Erythroblast (primary cell): ENCODE data around the gene ARID3B.
"Not testable (repeated sequence)": the region's sequence is repeated elsewhere in the genome, so short reads cannot be mapped to it uniquely, and the experiment has no call there.

Source experiments
- DNase-seq, 2 experiments: peaks; one replicate each; lab custom pipeline; 2025; lab: John Stamatoyannopoulos, UW
- GATA1 ChIP-seq: IDR thresholded peaks from 2 replicates; pipeline ENCODE4 v1.6.1; 2011; ENCODE audit warnings: low read depth, mild to moderate bottlenecking, control low read depth, low read length, moderate library complexity
- POLR2A ChIP-seq: IDR thresholded peaks from 2 replicates; pipeline ENCODE4 v1.6.1; 2011; ENCODE audit warnings: mild to moderate bottlenecking, low read length

The ARID3B gene

GRCh38 chr15:74619916-74620635 lies 79.1 kb downstream of the ARID3B start:
- no peak for DNase-seq
- TF ChIP-seq POLR2A, result no peak
- TF ChIP-seq GATA1, result no peak

- TF ChIP-seq GATA1 (no peak), POLR2A (peak; percentile 28)
- DNase-seq, result peak; percentile 84 to 88
Measured at GRCh38 chr15:74620636-74621545, 79.9 kb downstream of the ARID3B start.

- no peak for DNase-seq
- TF ChIP-seq POLR2A (no peak), GATA1 (no peak)
Measured at GRCh38 chr15:74621546-74621920, 80.5 kb downstream of the ARID3B start.

GRCh38 chr15:74621936-74622335 lies 80.9 kb downstream of the ARID3B start:
- no peak for TF ChIP-seq POLR2A
- TF ChIP-seq GATA1, result no peak
- peak in 1 of 2 experiments; percentile 18 for DNase-seq

GRCh38 chr15:74622758-74623157 lies 81.7 kb downstream of the ARID3B start:
- no peak for TF ChIP-seq POLR2A
- no peak for TF ChIP-seq GATA1
- DNase-seq, result no peak

- DNase-seq, result no peak
- no peak for TF ChIP-seq GATA1
- TF ChIP-seq POLR2A, result no peak
Measured at GRCh38 chr15:74624020-74624602, 83.1 kb downstream of the ARID3B start.

GRCh38 chr15:74625693-74626092 lies 84.7 kb downstream of the ARID3B start:
- no peak for TF ChIP-seq POLR2A
- TF ChIP-seq GATA1, result no peak
- DNase-seq, result no peak

- DNase-seq, result no peak
- TF ChIP-seq GATA1, result no peak
- TF ChIP-seq POLR2A, result no peak
Measured at GRCh38 chr15:74626336-74626735, 85.3 kb downstream of the ARID3B start.

GRCh38 chr15:74626752-74627692 lies 86.0 kb downstream of the ARID3B start:
- DNase-seq, result no peak
- TF ChIP-seq GATA1 (no peak), POLR2A (no peak)

- DNase-seq, result no peak
- TF ChIP-seq POLR2A (no peak), GATA1 (no peak)
Measured at GRCh38 chr15:74627766-74628165, 86.7 kb downstream of the ARID3B start.

GRCh38 chr15:74628199-74628598 lies 87.2 kb downstream of the ARID3B start:
- DNase-seq, result no peak
- no peak for TF ChIP-seq POLR2A
- TF ChIP-seq GATA1, result no peak

GRCh38 chr15:74628949-74629348 lies 87.9 kb downstream of the ARID3B start:
- no peak for DNase-seq
- TF ChIP-seq GATA1 (no peak), POLR2A (no peak)

- not testable (repeated sequence) for DNase-seq
Measured at GRCh38 chr15:74629696-74630095, 88.7 kb downstream of the ARID3B start.
